HG03520 (cell line): ENCODE data around the gene ABITRAM.
"Not testable (repeated sequence)": the region's sequence is repeated elsewhere in the genome, so short reads cannot be mapped to it uniquely, and the experiment has no call there.

ENCODE experiments used
- ATAC-seq: cut with Tn5 transposase; IDR thresholded peaks from one replicate; pipeline ENCODE4 v1.9.1; 2021; ENCODE audit warnings: mild to moderate bottlenecking, moderate library complexity; ENCODE audit not compliant: unreplicated experiment

ABITRAM gene, protein sequence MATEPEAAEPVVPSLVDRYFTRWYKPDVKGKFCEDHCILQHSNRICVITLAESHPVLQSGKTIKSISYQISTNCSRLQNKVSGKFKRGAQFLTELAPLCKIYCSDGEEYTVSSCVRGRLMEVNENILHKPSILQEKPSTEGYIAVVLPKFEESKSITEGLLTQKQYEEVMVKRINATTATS

DNA sequence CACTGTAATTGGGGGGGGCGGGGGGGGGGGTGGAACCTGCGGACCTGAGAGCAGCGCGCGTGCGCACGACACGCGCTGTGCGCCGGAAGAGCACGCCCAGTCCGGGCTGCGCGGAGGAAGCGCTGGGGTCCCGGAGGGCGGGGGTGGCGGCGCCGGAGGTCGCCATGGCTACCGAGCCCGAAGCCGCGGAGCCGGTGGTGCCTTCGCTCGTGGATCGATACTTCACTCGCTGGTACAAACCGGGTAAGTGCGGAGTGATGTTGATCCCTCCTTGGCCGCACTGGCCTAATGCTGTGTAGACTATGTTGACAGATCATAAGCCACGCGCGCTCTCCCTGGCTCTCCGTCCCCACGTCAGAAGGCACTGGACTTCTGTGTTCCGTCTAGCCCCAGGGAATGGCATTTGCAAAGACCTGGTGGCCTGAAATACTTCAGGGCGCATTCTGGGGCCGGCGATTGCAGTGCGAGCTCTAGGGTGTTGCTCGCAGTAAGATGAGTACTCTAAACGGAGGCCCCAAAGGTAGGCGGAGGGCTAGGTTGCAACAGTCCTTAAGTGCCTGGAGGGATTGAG, at the start of gene ABITRAM:
ABITRAM (plus strand) TSS at position 78 of the 571 bp plus-strand sequence; CDS start at position 165, 87 bp downstream.
- peak; percentile 84 for ATAC-seq

GRCh38 chr9:108884701-108885100, 49.5 kb upstream of the ABITRAM start:
- no peak for ATAC-seq

GRCh38 chr9:108885643-108886348, 48.4 kb upstream of the ABITRAM start:
- peak; percentile 99 for ATAC-seq

DNA sequence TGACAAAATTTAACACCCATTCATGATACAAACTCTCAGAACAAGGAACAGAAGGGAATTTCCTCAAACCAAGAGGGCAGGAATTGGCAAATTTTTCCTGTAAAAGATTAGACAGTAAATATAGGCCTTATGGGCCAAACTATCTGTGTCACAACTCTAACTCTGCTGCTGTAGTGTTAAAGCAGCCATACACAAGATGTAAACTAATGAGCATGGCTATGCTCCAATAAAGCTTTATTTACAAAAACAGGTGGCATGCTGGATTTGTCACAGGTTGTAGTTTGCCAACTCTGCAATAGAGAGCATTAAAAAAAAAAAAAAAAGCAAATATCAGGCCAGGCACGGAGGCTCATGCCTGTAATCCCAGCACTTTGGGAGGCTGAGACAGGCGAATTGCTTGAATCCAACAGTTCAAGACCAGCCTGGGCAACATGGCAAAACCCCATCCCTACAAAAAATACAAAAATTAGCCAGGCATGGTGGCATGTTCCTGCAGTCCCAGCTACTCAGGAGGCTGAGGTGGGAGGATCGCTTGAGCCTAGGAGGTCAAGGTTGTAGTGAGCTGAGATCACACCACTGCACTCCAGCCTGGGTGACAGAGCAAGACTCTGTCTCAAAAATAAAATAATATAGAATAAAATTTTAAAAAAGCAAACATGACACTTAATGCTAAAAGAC, 47.5 kb upstream of the ABITRAM start:
- not testable (repeated sequence) for ATAC-seq

DNA sequence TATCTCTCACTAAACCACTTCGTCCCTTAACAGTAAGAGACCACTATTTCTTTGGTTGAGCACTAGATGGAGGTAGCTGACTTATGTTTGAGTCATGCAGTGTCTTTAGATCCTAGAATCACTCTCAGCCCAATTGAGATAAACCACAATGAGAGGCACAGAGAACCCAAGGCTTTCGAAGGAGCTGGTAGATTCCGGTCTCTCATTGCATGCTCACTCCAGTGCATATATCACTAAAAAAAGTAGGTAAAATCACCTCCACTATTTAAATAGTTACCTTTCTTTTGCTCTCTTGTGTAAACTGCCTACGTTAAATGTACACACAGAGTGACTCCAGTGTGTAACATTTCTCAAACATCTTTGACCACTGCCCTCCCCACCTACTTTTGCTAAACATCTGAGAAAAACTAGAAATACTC, 44.5 kb upstream of the ABITRAM start:
- no peak for ATAC-seq

DNA sequence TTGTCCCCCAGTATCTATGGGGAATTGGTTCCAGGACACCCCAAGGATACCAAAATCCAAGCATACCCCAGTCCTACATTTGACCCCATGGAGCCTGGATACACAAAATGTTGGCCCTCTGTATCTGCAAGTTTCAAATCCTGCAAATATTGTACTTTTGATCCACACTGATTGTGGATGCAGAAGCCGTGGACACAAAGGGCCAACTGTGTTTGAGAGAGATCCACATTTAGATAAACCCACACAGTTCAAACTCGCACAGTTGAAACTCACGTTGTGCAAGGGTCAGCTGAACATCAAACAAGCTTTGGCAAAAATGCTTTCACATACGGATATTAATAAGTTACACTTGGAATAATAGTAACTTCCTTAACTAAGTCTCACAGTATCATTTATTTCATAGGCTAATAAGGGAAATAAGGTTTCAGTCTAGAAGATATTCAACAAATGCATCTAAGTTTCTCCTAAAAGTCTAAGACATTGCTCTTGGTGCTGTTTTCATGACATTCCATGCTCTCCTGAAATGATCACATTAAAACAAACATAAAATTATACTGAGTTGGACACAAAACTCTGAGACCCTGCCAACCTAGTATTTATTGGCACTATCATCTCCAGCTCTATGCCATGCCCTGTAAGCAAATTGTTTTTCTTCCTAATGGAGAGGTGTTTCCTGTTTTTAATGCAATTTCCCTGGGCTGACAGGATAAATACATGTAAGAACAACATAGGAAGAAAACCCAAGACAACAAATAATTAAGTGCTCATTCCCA, 39.8 kb upstream of the ABITRAM start:
- ATAC-seq, result no peak

DNA sequence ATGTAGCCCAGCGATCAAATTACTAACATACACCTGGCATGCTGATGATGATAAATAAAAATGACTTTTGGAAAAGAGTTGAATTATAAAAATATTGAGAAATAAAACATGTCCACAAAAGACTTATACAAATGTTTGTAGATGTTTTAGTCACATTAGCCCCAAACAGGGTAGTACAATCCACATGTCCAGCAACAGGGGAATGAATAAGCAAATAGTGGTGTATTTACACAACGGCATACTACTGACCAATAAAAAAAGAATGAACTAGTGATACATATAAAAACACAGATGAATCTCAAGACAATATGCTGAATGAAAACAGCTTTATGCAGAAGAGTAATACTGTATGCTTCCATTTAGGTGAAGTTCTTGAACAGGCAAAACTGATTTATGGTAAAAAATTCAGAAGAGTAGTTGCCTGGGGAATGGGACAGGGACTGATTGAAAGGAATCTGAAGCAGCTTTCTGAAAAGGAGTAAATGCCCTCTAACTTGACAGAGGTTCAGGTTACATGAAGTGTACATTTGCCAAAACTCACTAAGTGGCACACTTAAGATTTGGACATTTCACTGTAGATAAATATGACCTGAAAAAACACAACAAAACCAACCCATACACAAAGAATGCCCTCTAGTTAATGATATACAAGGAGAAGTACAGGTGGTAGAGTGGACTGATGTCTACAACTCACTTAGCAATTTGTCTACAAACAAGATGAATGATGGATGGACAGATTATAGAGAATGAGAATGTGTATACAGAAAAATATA, 36.7 kb upstream of the ABITRAM start:
- ATAC-seq, result no peak

GRCh38 chr9:108899023-108899695, 35.0 kb upstream of the ABITRAM start:
- ATAC-seq, result not testable (repeated sequence)

GRCh38 chr9:108900176-108900575, 34.0 kb upstream of the ABITRAM start:
- ATAC-seq, result no peak

DNA sequence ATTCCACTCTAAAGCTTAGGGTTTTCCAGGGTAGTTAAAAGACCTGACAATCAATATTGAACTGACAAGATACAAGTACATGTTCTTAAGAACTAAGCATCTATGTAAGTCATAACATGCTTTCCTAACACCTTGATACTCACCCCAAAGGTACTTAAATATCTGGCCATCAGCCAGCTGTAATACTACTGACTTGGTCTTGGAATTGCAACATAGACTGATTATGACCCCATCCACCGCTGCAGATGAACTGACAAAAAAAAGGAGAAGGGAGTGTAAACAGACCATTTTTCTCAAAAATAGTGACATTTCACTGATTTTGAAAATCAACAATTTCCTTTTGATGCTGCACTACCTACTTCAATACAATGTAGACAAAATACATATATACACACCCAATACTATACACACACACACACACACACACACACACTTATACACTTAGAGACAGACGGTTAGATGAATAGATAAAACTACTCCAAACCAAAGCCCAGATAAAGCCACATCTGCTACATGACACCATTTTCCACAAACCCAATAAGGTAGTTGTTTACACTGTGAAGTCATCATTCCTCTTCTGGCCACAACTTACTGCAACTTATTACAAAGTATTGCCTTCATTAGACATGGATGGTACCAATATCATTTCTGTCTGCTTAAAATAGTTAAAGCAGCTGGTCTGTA, 30.6 kb upstream of the ABITRAM start:
- no peak for ATAC-seq

DNA sequence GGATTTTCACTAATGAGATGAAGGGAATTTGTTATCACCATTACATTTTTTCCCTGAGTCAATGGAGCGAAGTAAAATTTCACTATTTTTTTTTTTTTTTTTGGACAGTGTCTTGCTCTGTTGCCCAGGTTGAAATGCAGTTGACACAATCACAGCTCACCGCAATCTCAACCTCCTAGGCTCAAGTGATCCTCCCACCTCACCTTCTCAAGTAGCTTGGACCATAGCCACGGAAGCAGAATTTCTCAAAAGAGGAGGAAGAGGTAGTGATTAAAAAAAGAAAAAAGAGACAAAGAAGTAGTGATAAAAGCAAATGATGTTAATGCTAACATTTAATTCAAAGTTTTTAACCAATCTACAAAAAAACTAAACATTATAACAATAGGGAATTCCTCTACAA, 30.0 kb upstream of the ABITRAM start:
- ATAC-seq, result no peak

DNA sequence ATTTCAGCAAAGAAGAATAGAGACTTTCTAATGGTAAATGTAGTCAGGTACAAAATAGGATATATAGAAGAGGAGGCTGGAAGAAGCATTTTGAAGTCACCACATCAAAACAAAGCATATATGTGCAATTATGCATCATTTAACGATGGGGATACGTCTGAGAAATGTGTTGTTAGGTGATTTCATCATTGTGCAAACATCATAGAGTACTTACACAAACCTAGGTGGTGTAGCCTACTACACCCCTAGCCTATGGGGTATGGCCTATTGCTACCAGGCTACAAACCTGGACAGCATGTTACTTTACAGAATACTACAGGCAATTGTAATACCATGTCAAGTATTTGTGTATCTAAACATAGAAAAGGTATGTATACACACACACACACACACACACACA, 28.7 kb upstream of the ABITRAM start:
- no peak for ATAC-seq

DNA sequence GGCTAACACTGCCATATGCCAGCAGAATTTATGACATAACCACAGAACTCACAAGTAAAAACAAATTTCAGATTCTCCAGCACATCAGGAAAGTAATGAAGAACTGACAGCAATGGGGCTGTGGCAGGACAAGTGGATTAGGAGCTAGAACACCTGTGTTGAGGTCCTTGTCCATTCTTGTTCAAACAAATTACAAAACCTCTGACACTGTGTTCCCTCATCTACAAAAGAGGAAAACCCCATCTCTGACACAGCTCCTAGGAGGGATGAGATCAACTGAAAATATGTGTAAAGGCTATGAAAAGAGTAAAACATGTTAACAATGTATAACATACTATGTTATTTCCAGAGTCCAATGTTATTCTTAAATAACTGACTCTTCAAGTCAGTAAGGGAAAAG, 23.8 kb upstream of the ABITRAM start:
- ATAC-seq, result no peak

GRCh38 chr9:108910914-108911313, 23.3 kb upstream of the ABITRAM start:
- no peak for ATAC-seq

DNA sequence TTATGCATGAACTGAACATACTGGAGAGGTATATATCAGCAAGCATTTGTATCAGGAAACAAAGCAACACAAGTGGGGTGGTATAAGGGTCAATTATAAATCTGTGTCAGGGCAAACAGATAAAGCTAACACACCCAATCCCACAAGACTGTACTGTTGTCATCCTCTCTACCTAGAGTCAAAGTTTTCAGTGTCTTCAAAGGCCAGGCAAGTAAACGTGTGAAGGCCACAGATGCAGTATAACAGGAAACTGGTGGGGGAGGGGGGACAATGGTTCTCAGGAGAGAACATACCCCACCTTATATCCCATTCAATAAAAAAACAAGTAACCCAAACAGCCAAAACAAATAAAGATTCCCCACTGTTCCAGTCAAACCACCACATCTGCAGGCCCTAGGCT, 22.4 kb upstream of the ABITRAM start:
- ATAC-seq, result no peak

DNA sequence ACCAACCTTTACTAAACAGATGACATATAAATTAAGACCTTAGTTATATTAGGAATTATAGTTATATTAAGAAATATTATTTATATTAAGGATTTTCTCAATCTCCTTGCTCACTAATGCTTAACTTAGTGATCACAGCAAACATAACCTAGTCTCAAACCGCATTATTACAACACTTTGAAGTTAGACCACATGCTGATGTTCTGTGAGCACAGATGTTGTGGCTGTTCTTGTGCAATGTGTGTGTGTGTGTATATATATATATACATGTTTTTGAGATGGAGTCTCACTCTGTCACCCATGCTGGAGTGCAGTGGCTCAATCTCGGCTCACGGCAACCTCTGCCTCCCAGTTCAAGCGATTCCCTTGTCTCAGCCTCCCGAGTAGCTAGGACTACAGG, 20.8 kb upstream of the ABITRAM start:
- no peak for ATAC-seq

- no peak for ATAC-seq
These were observed 14.7 kb upstream of the ABITRAM start for GRCh38 chr9:108919517-108919916.

GRCh38 chr9:108920401-108920800, 13.8 kb upstream of the ABITRAM start:
- not testable (repeated sequence) for ATAC-seq

- no peak for ATAC-seq
These were observed 13.0 kb upstream of the ABITRAM start for GRCh38 chr9:108921200-108921599.
